Gastroesophageal sphincter (tissue), 4 donors: Measurements from ENCODE around the gene GPS1. TPM values are rescaled to one million over a fixed set of nuclear protein-coding genes. Genes with fewer than 3 reads are reported as not detected.

Experiments
- ATAC-seq: fragments of 150-250 bp; one replicate; pipeline ENCODE4 v1.9.1; 2016; ENCODE audit warnings: mild to moderate bottlenecking, moderate library complexity
- H3K27ac ChIP-seq, 4 donors: fragments of 200-600 bp; sonication (generic) in 3 of 4; 1 replicate in 3 of 4; 2 replicates in 1 of 4; pipeline ENCODE4 v1.5.1; 2016 to 2019
- H3K27me3 ChIP-seq: fragments of 200-600 bp; sonication (generic); one replicate; pipeline ENCODE4 v1.5.1; 2019
- H3K36me3 ChIP-seq, 2 donors: fragments of 200-600 bp; sonication (generic); one replicate each; pipeline ENCODE4 v1.5.1; 2019; ENCODE audit warnings: control low read depth in 1 of 2
- H3K4me1 ChIP-seq, 3 donors: fragments of 200-600 bp; sonication (generic); 1 replicate in 2 of 3; 2 replicates in 1 of 3; pipeline ENCODE4 v1.5.1; 2016 to 2019; ENCODE audit warnings: control low read depth in 2 of 3
- H3K4me3 ChIP-seq, 2 donors: fragments of 200-600 bp; sonication (generic); one replicate each; pipeline ENCODE4 v1.5.1; 2019; ENCODE audit warnings: mild to moderate bottlenecking in 1 of 2, moderate library complexity in 1 of 2
- H3K9me3 ChIP-seq, 3 donors: fragments of 200-600 bp; sonication (generic); one replicate each; pipeline ENCODE4 v1.5.1; 2017 to 2019; ENCODE audit warnings: control low read depth in 2 of 3
- EP300 ChIP-seq: sonication (generic); formaldehyde crosslinking; IDR thresholded peaks from one replicate; pipeline ENCODE4 v1.6.1; 2017; ENCODE audit warnings: antibody characterized with exemption, mild to moderate bottlenecking
- POLR2A ChIP-seq, 2 donors: fragments of 450-650 bp; IDR thresholded peaks; one replicate each; pipeline ENCODE4 v1.6.1; 2017; ENCODE audit warnings: antibody characterized with exemption in 2 of 2, mild to moderate bottlenecking in 2 of 2, moderate library complexity in 1 of 2
- POLR2AphosphoS5 ChIP-seq: sonication (generic); formaldehyde crosslinking; IDR thresholded peaks from one replicate; pipeline ENCODE4 v1.6.1; 2017; ENCODE audit warnings: antibody characterized with exemption
- WGBS, 2 donors: methylation state at CpG; one replicate each; pipeline ENCODE4 v1.1.5; 2018; ENCODE audit warnings: low coverage in 1 of 2; 5-methylcytosine and 5-hydroxymethylcytosine counted together
- total RNA-seq, 4 donors: library from RNA; depleted of rRNA; stranded (reverse); fragments of >200 nt; gene quantifications; one replicate each; pipeline ENCODE4 v1.1.0, GENCODE V29; 2016
- TF ChIP-seq, protein P1 (sequence below), 4 experiments: fragments of 200-600 bp in 2 of 4; fragments of 450-650 bp in 2 of 4; sonication (generic) in 1 of 4; IDR thresholded peaks; one replicate each; pipeline ENCODE4 v1.5.1; 2017 to 2019; ENCODE audit warnings: antibody characterized with exemption in 4 of 4, mild to moderate bottlenecking in 2 of 4, moderate library complexity in 2 of 4

The GPS1 gene
- total RNA-seq, 4 donors from 2014 or later, result 69.3 to 103 (median 77.2) TPM

GRCh38 chr17:82098939-82099763, 47.5 kb downstream of the GPS1 start:
- peak overlapping the region; percentile 33 to 95 for H3K4me3 ChIP-seq
- H3K36me3 ChIP-seq, result peaks cover 0 to 21% of the 10 kb centered on the region in 2 donors
- no peaks in the 10 kb centered on the region for H3K27me3 ChIP-seq
- no CpG with 5 or more reads among the region's 80 CpGs for WGBS, 2 donors
- TF ChIP-seq, protein P1, sequence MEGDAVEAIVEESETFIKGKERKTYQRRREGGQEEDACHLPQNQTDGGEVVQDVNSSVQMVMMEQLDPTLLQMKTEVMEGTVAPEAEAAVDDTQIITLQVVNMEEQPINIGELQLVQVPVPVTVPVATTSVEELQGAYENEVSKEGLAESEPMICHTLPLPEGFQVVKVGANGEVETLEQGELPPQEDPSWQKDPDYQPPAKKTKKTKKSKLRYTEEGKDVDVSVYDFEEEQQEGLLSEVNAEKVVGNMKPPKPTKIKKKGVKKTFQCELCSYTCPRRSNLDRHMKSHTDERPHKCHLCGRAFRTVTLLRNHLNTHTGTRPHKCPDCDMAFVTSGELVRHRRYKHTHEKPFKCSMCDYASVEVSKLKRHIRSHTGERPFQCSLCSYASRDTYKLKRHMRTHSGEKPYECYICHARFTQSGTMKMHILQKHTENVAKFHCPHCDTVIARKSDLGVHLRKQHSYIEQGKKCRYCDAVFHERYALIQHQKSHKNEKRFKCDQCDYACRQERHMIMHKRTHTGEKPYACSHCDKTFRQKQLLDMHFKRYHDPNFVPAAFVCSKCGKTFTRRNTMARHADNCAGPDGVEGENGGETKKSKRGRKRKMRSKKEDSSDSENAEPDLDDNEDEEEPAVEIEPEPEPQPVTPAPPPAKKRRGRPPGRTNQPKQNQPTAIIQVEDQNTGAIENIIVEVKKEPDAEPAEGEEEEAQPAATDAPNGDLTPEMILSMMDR (IDR thresholded peaks at IDR 0.05), result no peak
- TF ChIP-seq POLR2A (IDR thresholded peaks at IDR 0.05) (no peak), POLR2AphosphoS5 (peak; percentile 7), EP300 (no peak)
- peak overlapping the region; percentile 65 to 98 (median 95) for H3K27ac ChIP-seq
- peak; percentile 3 for ATAC-seq
- no peaks in the 10 kb centered on the region for H3K9me3 ChIP-seq
- H3K4me1 ChIP-seq, result peaks cover 0 to 75% (median 31%) of the 10 kb centered on the region in 3 donors

GRCh38 chr17:82100502-82101298, 49.0 kb downstream of the GPS1 start:
- TF ChIP-seq, protein P1 (IDR thresholded peaks at IDR 0.05), result no peak
- no peak for TF ChIP-seq EP300
- TF ChIP-seq POLR2AphosphoS5, result no peak
- TF ChIP-seq POLR2A (IDR thresholded peaks at IDR 0.05), result no peak
- no peak overlapping the region for H3K4me3 ChIP-seq
- H3K9me3 ChIP-seq, result no peaks in the 10 kb centered on the region
- H3K4me1 ChIP-seq, result peaks cover 0 to 87% (median 33%) of the 10 kb centered on the region in 3 donors
- no peak for ATAC-seq
- H3K27ac ChIP-seq, result peak overlapping the region in 3 of 4 donors; percentile 93 to 98 (median 97)
- WGBS, 2 donors, result 100% methylated on average over 3 of the region's 35 CpGs; no CpG with 5 or more reads in 1 of the 2 donors
- peaks cover 0 to 5% of the 10 kb centered on the region in 2 donors for H3K36me3 ChIP-seq
- no peaks in the 10 kb centered on the region for H3K27me3 ChIP-seq

DNA sequence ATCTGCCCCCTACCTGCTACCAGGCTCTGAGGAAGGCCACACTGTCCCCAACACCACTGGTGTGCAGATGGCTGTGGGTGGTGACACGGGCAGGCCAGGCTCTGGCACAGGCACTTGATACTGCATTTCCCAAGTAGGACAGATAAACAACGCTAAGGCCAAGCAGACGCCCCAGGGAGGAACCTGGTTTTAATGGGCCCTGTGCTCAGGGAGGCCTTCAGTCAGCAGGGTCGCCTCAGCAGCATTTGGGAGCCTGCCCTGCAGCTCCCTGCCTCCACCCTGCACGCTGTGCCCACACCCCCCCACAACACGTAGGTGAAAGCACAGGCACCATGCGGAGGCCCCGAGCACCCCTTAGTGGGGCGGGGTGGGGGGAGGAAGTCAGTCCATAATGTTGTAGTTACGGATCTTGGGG, 49.6 kb downstream of the GPS1 start:
- TF ChIP-seq POLR2A (IDR thresholded peaks at IDR 0.05) (no peak), POLR2AphosphoS5 (no peak), EP300 (no peak)
- TF ChIP-seq, protein P1 (IDR thresholded peaks at IDR 0.05), result no peak
- H3K9me3 ChIP-seq, result no peaks in the 10 kb centered on the region
- H3K4me1 ChIP-seq, result peaks cover 0 to 87% (median 38%) of the 10 kb centered on the region in 3 donors
- no peak overlapping the region for H3K4me3 ChIP-seq
- H3K27me3 ChIP-seq, result no peaks in the 10 kb centered on the region
- peak overlapping the region in 2 of 4 donors; percentile 81 to 97 for H3K27ac ChIP-seq
- 56 to 71% methylated on average over 1 to 3 of the region's 10 CpGs for WGBS, 2 donors
- ATAC-seq, result no peak
- H3K36me3 ChIP-seq, result no peaks in the 10 kb centered on the region

DNA sequence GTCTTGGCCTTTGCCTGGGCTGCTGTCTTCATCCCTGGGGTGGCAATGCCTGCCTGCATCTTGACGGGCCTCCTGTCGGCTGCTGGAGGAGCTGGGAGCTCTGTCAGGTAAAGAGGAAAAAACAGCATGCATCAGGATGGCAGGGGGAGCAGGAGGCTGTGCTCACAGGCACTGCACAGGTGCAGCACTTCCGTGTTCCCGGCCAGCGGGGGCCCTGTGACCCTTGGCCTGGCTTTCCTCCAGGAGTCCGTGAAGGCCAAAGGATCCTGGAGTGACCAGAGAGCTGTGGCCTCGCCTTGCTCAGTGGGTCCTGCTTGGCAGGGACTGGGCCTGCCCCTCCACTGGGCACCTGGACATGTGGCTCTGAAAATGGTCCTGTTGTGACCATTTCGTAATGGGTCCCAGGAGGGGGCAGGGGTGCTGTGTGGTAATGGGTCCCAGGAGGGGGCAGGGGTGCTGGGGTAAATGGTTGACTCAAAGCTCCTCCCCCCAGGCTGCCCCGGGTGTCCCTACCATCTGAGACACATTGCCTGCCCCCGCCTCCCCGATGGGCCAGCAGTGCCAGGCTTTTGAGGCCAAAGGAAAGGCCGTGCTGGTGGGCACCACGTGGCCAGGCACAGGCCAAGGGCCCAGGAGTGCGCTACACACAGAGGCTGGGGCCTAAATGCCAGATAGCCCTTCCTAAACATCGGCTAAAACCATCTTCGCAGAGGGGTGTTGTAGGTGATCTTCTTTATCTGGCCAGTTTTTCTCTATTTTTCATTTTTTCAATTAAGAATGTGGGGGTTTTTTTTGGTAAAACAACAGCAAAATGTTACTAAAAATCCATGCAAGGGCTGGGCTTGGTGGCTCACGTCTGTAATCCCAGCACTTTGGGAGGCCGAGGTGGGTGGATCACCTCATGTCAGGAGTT, 50.3 kb downstream of the GPS1 start:
- no peaks in the 10 kb centered on the region for H3K27me3 ChIP-seq
- H3K36me3 ChIP-seq, result no peaks in the 10 kb centered on the region
- peak overlapping the region in 2 of 4 donors; percentile 81 to 97 for H3K27ac ChIP-seq
- WGBS, 2 donors, result 89 to 100% methylated on average over 1 to 5 of the region's 18 CpGs
- peaks cover 0 to 87% (median 37%) of the 10 kb centered on the region in 3 donors for H3K4me1 ChIP-seq
- TF ChIP-seq POLR2A (IDR thresholded peaks at IDR 0.05) (no peak), EP300 (no peak), POLR2AphosphoS5 (no peak)
- TF ChIP-seq, protein P1 (IDR thresholded peaks at IDR 0.05), result no peak
- no peak for ATAC-seq
- H3K4me3 ChIP-seq, result no peak overlapping the region
- no peaks in the 10 kb centered on the region for H3K9me3 ChIP-seq
